Astrocyte (in vitro differentiated cells and primary cell): ENCODE results near the gene ACOX3. TPM values are rescaled to one million over a fixed set of nuclear protein-coding genes. Genes with fewer than 3 reads are reported as not detected.

ENCODE experiments used
- DNase-seq: peaks from one replicate; pipeline ENCODE4 v3.0.0-alpha.2; 2010; ENCODE audit warnings: low read depth
- FAIRE-seq: peaks from 2 replicates; lab custom pipeline; 2011; peaks lifted over from hg19 to GRCh38; lab: Jason Lieb, UNC
- H2AFZ ChIP-seq: 2 replicates; pipeline ENCODE4 v1.6.0; 2012; ENCODE audit warnings: low read depth, low read length, inconsistent platforms
- H3K27ac ChIP-seq: 2 replicates; pipeline ENCODE4 v1.5.1; 2011; ENCODE audit warnings: low read depth, low read length, inconsistent platforms
- H3K27me3 ChIP-seq: 2 replicates; pipeline ENCODE4 v1.6.0; 2011; ENCODE audit warnings: low read length, inconsistent platforms; ENCODE audit not compliant: insufficient read depth
- H3K36me3 ChIP-seq: 2 replicates; pipeline ENCODE4 v1.5.1; 2011; ENCODE audit warnings: low read length, inconsistent platforms; ENCODE audit not compliant: insufficient read depth
- H3K4me1 ChIP-seq: 2 replicates; pipeline ENCODE4 v1.5.1; 2011; ENCODE audit warnings: low read length, inconsistent platforms; ENCODE audit not compliant: insufficient read depth
- H3K4me2 ChIP-seq: 2 replicates; pipeline ENCODE4 v1.6.0; 2012; ENCODE audit warnings: low read length, inconsistent platforms
- H3K4me3 ChIP-seq: 2 replicates; pipeline ENCODE4 v1.5.1; 2011; ENCODE audit warnings: low read depth, mild to moderate bottlenecking, low read length, inconsistent platforms; ENCODE audit not compliant: insufficient read depth
- H3K79me2 ChIP-seq: 2 replicates; pipeline ENCODE4 v1.6.0; 2012; ENCODE audit warnings: mild to moderate bottlenecking, low read length, inconsistent platforms; ENCODE audit not compliant: insufficient read depth
- H3K9ac ChIP-seq: 2 replicates; pipeline ENCODE4 v1.6.0; 2012; ENCODE audit warnings: mild to moderate bottlenecking, low read length, inconsistent platforms
- H3K9me3 ChIP-seq: 2 replicates; pipeline ENCODE4 v1.5.1; 2012; ENCODE audit warnings: low read depth, mild to moderate bottlenecking, low read length, inconsistent platforms; ENCODE audit not compliant: insufficient read depth
- H4K20me1 ChIP-seq: 2 replicates; pipeline ENCODE4 v1.6.0; 2012; ENCODE audit warnings: low read length, inconsistent platforms; ENCODE audit not compliant: insufficient read depth
- H3K27ac Mint-ChIP-seq: one replicate; pipeline ENCODE4 v1.8.0; 2021; ENCODE audit warnings: mild to moderate bottlenecking, mixed read lengths; ENCODE audit not compliant: unreplicated experiment
- H3K27me3 Mint-ChIP-seq: one replicate; pipeline ENCODE4 v1.8.0; 2021; ENCODE audit warnings: low read depth, mixed read lengths; ENCODE audit not compliant: unreplicated experiment
- H3K36me3 Mint-ChIP-seq: one replicate; pipeline ENCODE4 v1.8.0; 2021; ENCODE audit warnings: low read depth, mixed read lengths; ENCODE audit not compliant: unreplicated experiment
- H3K4me1 Mint-ChIP-seq: one replicate; pipeline ENCODE4 v1.8.0; 2021; ENCODE audit warnings: low read depth, mixed read lengths; ENCODE audit not compliant: unreplicated experiment
- H3K4me3 Mint-ChIP-seq: one replicate; pipeline ENCODE4 v1.8.0; 2021; ENCODE audit warnings: mild to moderate bottlenecking, moderate library complexity, mixed read lengths; ENCODE audit not compliant: unreplicated experiment
- H3K9me3 Mint-ChIP-seq: one replicate; pipeline ENCODE4 v1.8.0; 2021; ENCODE audit warnings: mild to moderate bottlenecking, mixed read lengths; ENCODE audit not compliant: unreplicated experiment
- CTCF ChIP-seq: IDR thresholded peaks from 2 replicates; pipeline ENCODE4 v1.5.1; 2011; ENCODE audit warnings: low read depth, mild to moderate bottlenecking, inconsistent platforms, low read length, moderate library complexity; ENCODE audit not compliant: insufficient read depth
- EZH2 ChIP-seq: IDR thresholded peaks from 2 replicates; pipeline ENCODE4 v1.6.1; 2012; ENCODE audit warnings: mild to moderate bottlenecking, low read length, inconsistent platforms; ENCODE audit not compliant: insufficient read depth
- total RNA-seq: library from RNA; stranded (reverse); gene quantifications from 2 replicates; pipeline ENCODE4 v1.2.1, GENCODE V29; 2021

The ACOX3 gene
- total RNA-seq, 1 donor from 2014 or later, result 45.6 TPM

GRCh38 chr4:8439914-8440491, 520 bp downstream of the ACOX3 start:
- peak overlapping the region; percentile 99 for H3K27ac Mint-ChIP-seq
- H3K27me3 ChIP-seq, result no peaks in the 10 kb centered on the region
- no peaks in the 10 kb centered on the region for H3K36me3 Mint-ChIP-seq
- peak overlapping the region; percentile 91 for H3K4me3 Mint-ChIP-seq
- no peaks in the 10 kb centered on the region for H3K9me3 Mint-ChIP-seq
- FAIRE-seq (no peak), DNase-seq (no peak)
- no peaks in the 10 kb centered on the region for H3K9me3 ChIP-seq
- peak overlapping the region; percentile 89 for H3K4me2 ChIP-seq
- peaks cover 49% of the 10 kb centered on the region for H3K4me1 Mint-ChIP-seq
- peak overlapping the region; percentile 95 for H3K27ac ChIP-seq
- H2AFZ ChIP-seq, result peak overlapping the region; percentile 92
- peaks cover 23% of the 10 kb centered on the region for H3K4me1 ChIP-seq
- TF ChIP-seq CTCF (no peak), EZH2 (no peak)
- H3K27me3 Mint-ChIP-seq, result no peaks in the 10 kb centered on the region
- peak overlapping the region; percentile 88 for H3K4me3 ChIP-seq
- H4K20me1 ChIP-seq, result peaks cover 26% of the 10 kb centered on the region
- peaks cover 75% of the 10 kb centered on the region for H3K79me2 ChIP-seq
- peak overlapping the region; percentile 91 for H3K9ac ChIP-seq
- H3K36me3 ChIP-seq, result no peaks in the 10 kb centered on the region

GRCh38 chr4:8439168-8439567, 1.4 kb downstream of the ACOX3 start:
- Histone ChIP-seq H3K9ac (no peak overlapping the region), H3K9me3 (no peaks in the 10 kb centered on the region), H3K4me1 (peaks cover 23% of the 10 kb centered on the region), H3K27me3 (no peaks in the 10 kb centered on the region), H4K20me1 (peaks cover 26% of the 10 kb centered on the region), H3K4me3 (no peak overlapping the region), H2AFZ (no peak overlapping the region), H3K27ac (no peak overlapping the region), H3K4me2 (peak overlapping the region; percentile 89), H3K79me2 (peaks cover 67% of the 10 kb centered on the region), H3K36me3 (no peaks in the 10 kb centered on the region)
- Mint-ChIP-seq H3K27me3 (no peaks in the 10 kb centered on the region), H3K4me3 (peak overlapping the region; percentile 91), H3K36me3 (no peaks in the 10 kb centered on the region), H3K9me3 (no peaks in the 10 kb centered on the region), H3K4me1 (peaks cover 47% of the 10 kb centered on the region), H3K27ac (no peak overlapping the region)
- TF ChIP-seq CTCF (no peak), EZH2 (no peak)
- FAIRE-seq (no peak), DNase-seq (no peak)

- no peaks in the 10 kb centered on the region for H3K36me3 ChIP-seq
- Mint-ChIP-seq H3K27ac (no peak overlapping the region), H3K9me3 (no peaks in the 10 kb centered on the region), H3K4me1 (peaks cover 44% of the 10 kb centered on the region), H3K4me3 (peak overlapping the region; percentile 91), H3K27me3 (no peaks in the 10 kb centered on the region), H3K36me3 (no peaks in the 10 kb centered on the region)
- H4K20me1 ChIP-seq, result peaks cover 26% of the 10 kb centered on the region
- H3K79me2 ChIP-seq, result peaks cover 63% of the 10 kb centered on the region
- no peak overlapping the region for H3K4me3 ChIP-seq
- H3K4me1 ChIP-seq, result peaks cover 23% of the 10 kb centered on the region
- DNase-seq (no peak), FAIRE-seq (no peak)
- no peaks in the 10 kb centered on the region for H3K9me3 ChIP-seq
- no peaks in the 10 kb centered on the region for H3K27me3 ChIP-seq
- H3K27ac ChIP-seq, result no peak overlapping the region
- H2AFZ ChIP-seq, result no peak overlapping the region
- H3K4me2 ChIP-seq, result no peak overlapping the region
- no peak overlapping the region for H3K9ac ChIP-seq
- TF ChIP-seq CTCF (no peak), EZH2 (no peak)
These were observed 1.8 kb downstream of the ACOX3 start for GRCh38 chr4:8438743-8439142.
